Stomach (tissue), 4 donors: Measurements from ENCODE around the gene TCAF2.
"Not testable (repeated sequence)": the region's sequence is repeated elsewhere in the genome, so short reads cannot be mapped to it uniquely, and the experiment has no call there.

Experiments used
- CTCF ChIP-seq, 7 experiments: fragments of 450-650 bp in 4 of 7; fragments of 200-600 bp in 3 of 7; sonication (generic) in 3 of 7; IDR thresholded peaks; one replicate each; pipeline ENCODE4 v1.5.1; 2016 to 2019; ENCODE audit warnings: antibody characterized with exemption in 7 of 7, control low read depth in 2 of 7, mild to moderate bottlenecking in 1 of 7
- EP300 ChIP-seq: sonication (generic); formaldehyde crosslinking; IDR thresholded peaks from one replicate; pipeline ENCODE4 v1.6.1; 2017; ENCODE audit warnings: antibody characterized with exemption
- POLR2A ChIP-seq, 4 donors: fragments of 450-650 bp; IDR thresholded peaks; one replicate each; pipeline ENCODE4 v1.6.1; 2016; ENCODE audit warnings: antibody characterized with exemption in 4 of 4, control low read depth in 2 of 4, mild to moderate bottlenecking in 1 of 4, moderate library complexity in 1 of 4
- POLR2AphosphoS5 ChIP-seq, 3 donors: sonication (generic); formaldehyde crosslinking; IDR thresholded peaks; one replicate each; pipeline ENCODE4 v1.6.1; 2016; ENCODE audit warnings: antibody characterized with exemption in 3 of 3

DNA sequence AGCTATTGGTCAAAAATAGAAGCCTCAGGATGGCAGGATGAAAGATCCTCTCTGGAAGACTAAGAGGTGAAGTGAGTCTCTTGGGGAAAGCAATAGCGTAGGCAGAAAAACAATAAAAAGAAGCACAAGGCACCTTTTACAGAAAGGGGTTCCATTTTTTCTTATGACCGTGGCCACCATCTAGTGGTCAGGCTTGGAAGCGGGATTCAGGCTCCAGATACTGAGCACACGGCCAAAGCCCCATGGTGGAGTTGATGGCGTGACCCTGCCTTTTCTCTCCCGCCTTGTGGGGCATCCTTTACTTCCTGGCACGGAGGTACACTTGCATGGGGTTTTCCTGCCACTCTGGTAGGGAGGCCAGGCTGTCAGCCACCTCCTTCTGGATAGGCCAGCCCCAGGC, 18.6 kb downstream of the TCAF2 start:
- TF ChIP-seq CTCF (IDR thresholded peaks at IDR 0.05); POLR2AphosphoS5 (IDR thresholded peaks at IDR 0.05); POLR2A (IDR thresholded peaks at IDR 0.05); EP300: not testable (repeated sequence)
